Measurements from ENCODE around the gene PCDHGB6.
"Not testable (repeated sequence)": the region's sequence is repeated elsewhere in the genome, so short reads cannot be mapped to it uniquely, and the experiment has no call there.

The PCDHGB6 gene

GRCh38 chr5:141430332-141431113 is 22.7 kb downstream of the PCDHGB6 start, which contains the start of gene PCDHGA12:
TSS of gene PCDHGA12 (plus strand) at chr5:141430507. CDS start at chr5:141430760, 253 bp downstream.
- H3K9me2 ChIP-seq (replicated peaks; ENCODE audit: insufficient read depth, low read length): no peaks in the 10 kb centered on the region
- H3K4me3 ChIP-seq (ENCODE audit: insufficient read depth, low read length, poor library complexity, severe bottlenecking): no peak within 1 kb of the TSS
- no peak for TF ChIP-seq EZH2phosphoT487 (conservative IDR thresholded peaks at IDR 0.05; ENCODE audit: low read length)
- TF ChIP-seq, protein P1, sequence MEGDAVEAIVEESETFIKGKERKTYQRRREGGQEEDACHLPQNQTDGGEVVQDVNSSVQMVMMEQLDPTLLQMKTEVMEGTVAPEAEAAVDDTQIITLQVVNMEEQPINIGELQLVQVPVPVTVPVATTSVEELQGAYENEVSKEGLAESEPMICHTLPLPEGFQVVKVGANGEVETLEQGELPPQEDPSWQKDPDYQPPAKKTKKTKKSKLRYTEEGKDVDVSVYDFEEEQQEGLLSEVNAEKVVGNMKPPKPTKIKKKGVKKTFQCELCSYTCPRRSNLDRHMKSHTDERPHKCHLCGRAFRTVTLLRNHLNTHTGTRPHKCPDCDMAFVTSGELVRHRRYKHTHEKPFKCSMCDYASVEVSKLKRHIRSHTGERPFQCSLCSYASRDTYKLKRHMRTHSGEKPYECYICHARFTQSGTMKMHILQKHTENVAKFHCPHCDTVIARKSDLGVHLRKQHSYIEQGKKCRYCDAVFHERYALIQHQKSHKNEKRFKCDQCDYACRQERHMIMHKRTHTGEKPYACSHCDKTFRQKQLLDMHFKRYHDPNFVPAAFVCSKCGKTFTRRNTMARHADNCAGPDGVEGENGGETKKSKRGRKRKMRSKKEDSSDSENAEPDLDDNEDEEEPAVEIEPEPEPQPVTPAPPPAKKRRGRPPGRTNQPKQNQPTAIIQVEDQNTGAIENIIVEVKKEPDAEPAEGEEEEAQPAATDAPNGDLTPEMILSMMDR (IDR thresholded peaks at IDR 0.05; ENCODE audit: insufficient read depth, low read length, poor library complexity, severe bottlenecking): no peak
- no peaks in the 10 kb centered on the region for H3K27me3 ChIP-seq (ENCODE audit: low read length)
- H3K79me2 ChIP-seq (ENCODE audit: insufficient read depth, low read length): no peaks in the 10 kb centered on the region
- H3K36me3 ChIP-seq (ENCODE audit: low read length): no peaks in the 10 kb centered on the region; the same call in 1 of the 2 replicates
- H3K9me3 ChIP-seq (ENCODE audit: insufficient read depth, low read length): peaks cover 11% of the 10 kb centered on the region; the same call in 1 of the 2 replicates
- no peak within 1 kb of the TSS for H3K4me2 ChIP-seq (ENCODE audit: low read depth, low read length, poor library complexity, severe bottlenecking)
- no peak within 1 kb of the TSS for H3K9ac ChIP-seq (ENCODE audit: low read length)
- H3K27ac ChIP-seq (ENCODE audit: low read depth, low read length): no peak within 1 kb of the TSS
- H2AFZ ChIP-seq (ENCODE audit: low read depth, low read length, severe bottlenecking): no peak within 1 kb of the TSS
- no peaks in the 10 kb centered on the region for H3F3A ChIP-seq (ENCODE audit: insufficient read depth)
- H4K20me1 ChIP-seq (ENCODE audit: low read depth, low read length): no peaks in the 10 kb centered on the region

DNA sequence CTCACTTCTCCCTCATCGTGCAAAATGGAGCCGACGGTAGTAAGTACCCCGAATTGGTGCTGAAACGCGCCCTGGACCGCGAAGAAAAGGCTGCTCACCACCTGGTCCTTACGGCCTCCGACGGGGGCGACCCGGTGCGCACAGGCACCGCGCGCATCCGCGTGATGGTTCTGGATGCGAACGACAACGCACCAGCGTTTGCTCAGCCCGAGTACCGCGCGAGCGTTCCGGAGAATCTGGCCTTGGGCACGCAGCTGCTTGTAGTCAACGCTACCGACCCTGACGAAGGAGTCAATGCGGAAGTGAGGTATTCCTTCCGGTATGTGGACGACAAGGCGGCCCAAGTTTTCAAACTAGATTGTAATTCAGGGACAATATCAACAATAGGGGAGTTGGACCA is 23.5 kb downstream of the PCDHGB6 start:
- Histone ChIP-seq H3K36me3 (ENCODE audit: low read length) (no peaks in the 10 kb centered on the region; the same call in 1 of the 2 replicates), H3K4me3 (ENCODE audit: insufficient read depth, low read length, poor library complexity, severe bottlenecking) (no peak overlapping the region), H3F3A (ENCODE audit: insufficient read depth) (no peaks in the 10 kb centered on the region), H3K9me3 (ENCODE audit: insufficient read depth, low read length) (peaks cover 11% of the 10 kb centered on the region; the same call in 1 of the 2 replicates), H3K79me2 (ENCODE audit: insufficient read depth, low read length) (no peaks in the 10 kb centered on the region), H4K20me1 (ENCODE audit: low read depth, low read length) (no peaks in the 10 kb centered on the region), H3K9me2 (replicated peaks; ENCODE audit: insufficient read depth, low read length) (no peaks in the 10 kb centered on the region), H3K4me2 (ENCODE audit: low read depth, low read length, poor library complexity, severe bottlenecking) (no peak overlapping the region), H3K27ac (ENCODE audit: low read depth, low read length) (no peak overlapping the region), H3K9ac (ENCODE audit: low read length) (no peak overlapping the region), H2AFZ (ENCODE audit: low read depth, low read length, severe bottlenecking) (no peak overlapping the region), H3K27me3 (ENCODE audit: low read length) (no peaks in the 10 kb centered on the region)
- TF ChIP-seq EZH2phosphoT487 (conservative IDR thresholded peaks at IDR 0.05; ENCODE audit: low read length): no peak
- TF ChIP-seq, protein P1 (IDR thresholded peaks at IDR 0.05; ENCODE audit: insufficient read depth, low read length, poor library complexity, severe bottlenecking): no peak

DNA sequence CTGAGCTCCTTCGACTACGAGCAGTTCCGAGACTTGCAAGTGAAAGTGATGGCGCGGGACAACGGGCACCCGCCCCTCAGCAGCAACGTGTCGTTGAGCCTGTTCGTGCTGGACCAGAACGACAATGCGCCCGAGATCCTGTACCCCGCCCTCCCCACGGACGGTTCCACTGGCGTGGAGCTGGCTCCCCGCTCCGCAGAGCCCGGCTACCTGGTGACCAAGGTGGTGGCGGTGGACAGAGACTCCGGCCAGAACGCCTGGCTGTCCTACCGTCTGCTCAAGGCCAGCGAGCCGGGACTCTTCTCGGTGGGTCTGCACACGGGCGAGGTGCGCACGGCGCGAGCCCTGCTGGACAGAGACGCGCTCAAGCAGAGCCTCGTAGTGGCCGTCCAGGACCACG is 24.5 kb downstream of the PCDHGB6 start:
- not testable (repeated sequence) for H3K27ac ChIP-seq (ENCODE audit: low read depth, low read length); H2AFZ ChIP-seq (ENCODE audit: low read depth, low read length, severe bottlenecking); H3K27me3 ChIP-seq (ENCODE audit: low read length); H3K9me3 ChIP-seq (ENCODE audit: insufficient read depth, low read length); H4K20me1 ChIP-seq (ENCODE audit: low read depth, low read length); H3K9me2 ChIP-seq (replicated peaks; ENCODE audit: insufficient read depth, low read length); H3K79me2 ChIP-seq (ENCODE audit: insufficient read depth, low read length); H3K4me2 ChIP-seq (ENCODE audit: low read depth, low read length, poor library complexity, severe bottlenecking); H3F3A ChIP-seq (ENCODE audit: insufficient read depth); H3K9ac ChIP-seq (ENCODE audit: low read length); H3K4me3 ChIP-seq (ENCODE audit: insufficient read depth, low read length, poor library complexity, severe bottlenecking); H3K36me3 ChIP-seq (ENCODE audit: low read length)

- not testable (repeated sequence) for H3K4me3 ChIP-seq (ENCODE audit: insufficient read depth, low read length, poor library complexity, severe bottlenecking)
Measured at GRCh38 chr5:141432726-141433125, 24.9 kb downstream of the PCDHGB6 start.

More at GRCh38 chr5:141432726-141433125, 24.9 kb downstream of the PCDHGB6 start:
- H3K9ac ChIP-seq (ENCODE audit: low read length); H3F3A ChIP-seq (ENCODE audit: insufficient read depth); H3K9me2 ChIP-seq (replicated peaks; ENCODE audit: insufficient read depth, low read length); H2AFZ ChIP-seq (ENCODE audit: low read depth, low read length, severe bottlenecking); H4K20me1 ChIP-seq (ENCODE audit: low read depth, low read length); H3K36me3 ChIP-seq (ENCODE audit: low read length); H3K27me3 ChIP-seq (ENCODE audit: low read length); H3K27ac ChIP-seq (ENCODE audit: low read depth, low read length); H3K4me2 ChIP-seq (ENCODE audit: low read depth, low read length, poor library complexity, severe bottlenecking); H3K9me3 ChIP-seq (ENCODE audit: insufficient read depth, low read length); H3K79me2 ChIP-seq (ENCODE audit: insufficient read depth, low read length): not testable (repeated sequence)

Data from SU-DHL-6 (cell line).